ENCODE measurements around the gene TAF4B.

Gene TAF4B

GRCh38 chr18:26383454-26384270 is 157.4 kb downstream of the TAF4B start:
- DNase-seq: peak; percentile 33 to 70 (median 48)

DNA sequence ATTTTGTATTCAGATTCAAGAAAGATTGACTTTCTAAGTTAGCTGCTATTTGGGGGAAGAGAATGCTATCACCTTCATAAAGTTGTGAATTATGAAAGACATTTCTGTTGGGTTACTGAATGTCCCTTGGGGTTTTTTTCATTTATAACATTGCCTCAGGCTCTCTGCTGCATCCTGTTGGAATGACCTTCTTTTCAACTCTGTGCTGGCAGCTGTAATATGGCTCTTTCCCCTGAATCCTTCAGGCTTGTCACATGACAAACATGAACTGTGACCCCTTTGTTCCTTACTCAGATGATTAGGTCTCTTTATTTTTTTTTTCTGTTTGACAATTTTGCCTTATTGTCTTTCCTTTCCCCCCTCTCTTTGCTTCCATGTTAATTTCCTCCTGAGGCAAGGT is 159.8 kb downstream of the TAF4B start:
- no peak for DNase-seq

GRCh38 chr18:26386441-26386840 is 160.2 kb downstream of the TAF4B start:
- no peak for DNase-seq

DNA sequence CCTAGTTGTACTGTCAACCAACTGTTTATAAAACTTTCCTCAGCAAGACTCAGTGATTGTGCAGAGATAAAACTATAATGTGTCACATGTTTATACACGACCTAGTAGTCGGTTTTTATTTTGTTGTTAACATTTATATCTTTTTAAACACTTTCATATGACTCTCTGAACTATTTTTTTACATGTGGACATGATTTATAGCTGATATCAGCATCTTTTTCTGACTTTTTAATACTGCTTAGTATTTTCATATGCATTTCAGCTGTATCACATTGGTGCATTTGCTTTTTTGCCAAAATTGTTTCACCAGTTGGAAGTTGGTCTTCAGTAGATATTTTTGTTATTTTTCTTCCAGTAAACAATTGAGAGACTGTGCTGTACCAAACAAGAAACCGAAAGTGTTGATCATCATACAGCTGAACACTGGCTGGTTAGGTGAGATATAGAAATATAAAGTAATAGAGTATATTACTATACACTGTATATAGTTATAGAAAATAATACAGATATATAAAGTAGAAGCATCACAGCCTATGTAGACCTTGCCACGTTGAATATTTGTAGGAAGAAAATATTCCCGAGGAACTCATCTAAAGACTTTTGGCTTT is 167.9 kb downstream of the TAF4B start:
- no peak for DNase-seq

- DNase-seq: no peak
Observed at GRCh38 chr18:26397019-26397418, 170.8 kb downstream of the TAF4B start.

DNA sequence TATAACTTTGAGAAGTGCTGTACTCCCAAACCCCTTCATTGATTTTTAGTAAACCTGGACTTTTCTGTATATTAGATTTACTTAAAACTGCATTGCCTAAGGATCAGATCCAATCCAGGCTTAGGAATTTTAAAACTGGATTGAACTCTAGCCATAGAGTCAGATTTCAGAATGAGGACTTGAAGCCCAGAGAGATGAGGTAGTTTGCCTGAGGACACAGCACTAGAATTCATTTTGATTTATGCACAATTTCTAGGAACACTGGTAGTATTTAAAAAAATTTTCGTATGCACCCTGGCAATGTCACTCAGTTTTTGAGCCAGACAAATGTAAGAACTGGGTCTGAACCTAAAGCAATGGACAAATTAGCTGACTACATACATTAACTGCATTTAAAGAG is 177.2 kb downstream of the TAF4B start:
- no peak for DNase-seq

- DNase-seq: peak in 3 of 4 experiments; percentile 10 to 26 (median 20)
Observed at GRCh38 chr18:26405190-26405801, 179.1 kb downstream of the TAF4B start.

- DNase-seq: no peak
Observed at GRCh38 chr18:26406324-26406723, 180.1 kb downstream of the TAF4B start.

DNA sequence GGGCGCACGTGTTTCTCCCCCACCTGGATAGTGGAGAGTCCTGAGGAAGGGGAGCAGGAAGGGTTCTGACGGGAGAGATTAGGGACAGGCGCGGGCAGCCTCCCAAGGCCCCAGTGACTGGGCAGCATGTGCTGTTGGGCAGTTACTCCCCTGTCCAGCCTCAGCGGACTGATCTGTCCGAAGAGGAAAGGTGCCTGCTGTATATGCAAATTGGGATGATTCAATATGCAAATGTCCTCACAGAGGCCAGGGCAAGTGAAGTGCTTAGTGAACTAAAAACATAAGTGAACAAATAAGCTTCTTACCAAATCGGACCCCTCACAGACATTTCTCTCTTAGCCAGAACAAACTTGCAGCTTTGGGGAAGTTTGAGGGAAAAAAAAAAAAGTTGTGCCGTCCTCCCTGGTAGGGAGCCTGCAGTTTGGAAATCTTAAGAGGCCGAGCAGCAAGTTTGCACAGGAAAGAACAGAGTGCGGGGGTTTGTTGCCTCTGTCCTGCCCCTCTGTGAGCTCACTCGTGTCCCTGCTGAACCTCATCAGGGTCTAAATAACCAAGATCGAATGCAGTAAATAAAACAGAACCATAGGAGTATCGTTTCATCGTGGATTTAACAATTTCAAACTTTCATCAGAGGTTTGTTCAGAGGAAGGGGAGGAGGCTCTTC is 180.7 kb downstream of the TAF4B start:
- DNase-seq: no peak

DNA sequence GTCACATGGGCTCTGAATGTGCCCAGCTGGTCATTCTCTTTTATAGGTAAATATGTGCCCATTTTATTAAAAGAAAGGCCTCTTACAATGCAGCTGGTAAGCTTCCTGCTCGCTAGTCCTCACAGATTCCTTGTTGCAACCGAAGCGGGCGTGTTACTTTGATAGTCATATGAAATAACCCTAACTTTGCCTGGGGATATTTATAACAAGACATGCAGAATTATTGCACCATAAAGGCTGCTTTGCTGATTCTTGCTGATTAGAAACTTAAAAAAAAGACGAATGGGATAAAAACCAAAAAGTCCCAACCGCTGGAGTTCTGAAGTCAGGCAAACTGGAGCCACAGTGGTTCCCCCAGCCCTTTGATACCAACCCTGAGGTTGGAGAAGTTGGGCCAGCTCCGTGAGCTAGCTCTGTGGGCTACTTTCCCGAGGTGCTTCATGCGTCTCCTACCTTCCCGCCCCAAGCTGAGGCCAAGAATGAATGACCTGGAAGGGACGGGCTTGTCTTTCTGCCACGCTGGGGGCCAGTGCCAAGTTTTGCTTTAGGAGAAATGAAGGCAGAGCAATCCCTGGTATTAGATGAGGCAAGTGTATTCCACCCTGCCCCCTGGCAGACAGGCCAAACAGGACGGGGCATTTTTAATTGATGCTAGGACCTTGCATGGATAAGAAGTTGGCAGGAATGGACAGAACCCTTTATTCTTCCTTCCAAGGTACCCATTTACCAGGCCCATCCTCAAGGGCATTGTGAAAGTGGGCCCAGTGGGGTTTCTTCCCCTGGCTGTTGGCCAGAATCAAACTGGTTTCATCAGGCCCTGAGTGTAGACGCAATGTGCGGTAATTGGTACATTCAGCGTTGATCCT is 181.7 kb downstream of the TAF4B start:
- no peak for DNase-seq

DNA sequence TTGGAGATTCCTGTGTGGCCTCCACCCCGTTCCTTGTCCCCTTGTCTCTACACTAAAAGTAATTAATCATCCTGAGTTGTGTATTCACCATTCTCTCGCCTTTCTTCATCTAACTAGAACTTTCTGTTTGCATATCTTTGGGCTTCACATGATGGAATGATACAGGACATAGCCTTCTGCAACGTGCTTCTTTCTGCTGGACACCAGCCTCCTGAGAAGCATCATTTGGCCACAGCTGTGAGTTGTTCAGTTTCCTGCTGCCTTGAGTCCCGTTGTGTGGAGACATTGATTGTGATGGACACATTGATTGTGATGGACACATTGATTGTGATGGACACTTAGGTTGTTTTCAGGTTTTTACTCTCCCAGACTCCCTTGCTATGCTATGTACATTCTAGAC is 182.8 kb downstream of the TAF4B start:
- no peak for DNase-seq

- no peak for DNase-seq
Observed at GRCh38 chr18:26414901-26415440, 188.7 kb downstream of the TAF4B start.

GRCh38 chr18:26415631-26416030 is 189.4 kb downstream of the TAF4B start:
- no peak for DNase-seq

DNA sequence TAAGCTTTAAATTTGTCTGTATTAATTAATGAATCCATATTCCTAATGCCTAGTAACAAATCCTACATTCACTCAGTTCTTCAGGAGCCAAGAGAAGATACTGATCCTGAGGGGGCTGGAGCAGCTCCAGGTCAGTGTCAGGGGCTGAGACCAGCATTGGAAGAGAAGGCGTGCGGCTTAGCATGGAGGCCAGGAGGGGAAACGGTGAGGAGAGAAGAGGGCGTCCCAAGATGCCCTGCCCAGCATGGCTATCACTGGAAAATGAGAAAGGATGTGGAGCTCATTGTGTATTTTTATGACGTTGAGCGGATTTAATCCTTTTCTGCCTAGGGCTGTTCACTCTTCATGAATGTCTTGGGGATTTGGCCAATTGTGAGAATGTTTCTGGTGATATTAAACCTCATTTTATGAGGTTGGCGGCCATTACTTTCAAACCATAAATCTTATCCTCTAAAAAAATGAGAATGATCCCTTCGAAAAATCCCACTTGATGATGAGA is 190.5 kb downstream of the TAF4B start:
- no peak for DNase-seq

DNA sequence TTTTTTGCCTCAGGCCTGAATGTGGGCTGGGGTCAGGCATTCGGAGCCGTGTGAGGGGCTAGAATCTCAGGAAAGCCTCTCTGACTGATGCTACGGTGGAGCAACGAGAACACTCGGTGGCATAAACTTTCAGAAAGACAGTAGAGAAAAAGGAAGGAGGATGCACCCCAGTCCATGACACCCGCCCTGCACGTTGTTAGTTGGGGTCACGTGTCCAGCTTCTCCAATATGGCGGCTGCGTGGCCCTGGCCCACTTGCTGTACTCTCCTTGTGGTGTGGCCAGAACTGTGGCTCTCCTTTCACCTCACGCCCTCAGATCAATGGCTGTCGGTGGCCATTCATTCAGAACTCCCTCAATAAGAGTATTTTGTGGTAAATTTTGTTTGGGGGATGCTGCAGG is 190.9 kb downstream of the TAF4B start:
- DNase-seq: no peak

GRCh38 chr18:26418225-26418624 is 192.0 kb downstream of the TAF4B start:
- DNase-seq: no peak

GRCh38 chr18:26419746-26420145 is 193.5 kb downstream of the TAF4B start:
- DNase-seq: no peak

DNA sequence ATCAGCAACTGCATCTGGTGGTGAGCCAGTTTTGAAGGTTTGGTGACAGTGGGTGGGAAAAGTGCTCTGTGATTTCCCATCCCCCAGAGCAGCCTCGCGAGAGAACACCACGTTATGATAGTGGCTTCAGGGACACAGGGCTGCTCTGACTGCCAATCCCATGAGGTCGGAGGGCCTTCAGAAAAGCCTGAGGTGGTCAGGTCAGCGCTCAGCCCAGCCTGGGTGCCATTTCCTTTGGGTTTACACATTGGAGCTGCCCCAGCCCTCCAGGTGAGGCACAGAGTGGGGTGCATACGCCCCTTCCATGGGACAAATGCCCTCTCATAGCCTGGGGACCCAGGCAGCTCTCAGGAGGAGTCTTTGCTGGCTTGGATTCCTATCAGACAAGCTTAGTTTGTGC is 195.3 kb downstream of the TAF4B start:
- no peak for DNase-seq

DNA sequence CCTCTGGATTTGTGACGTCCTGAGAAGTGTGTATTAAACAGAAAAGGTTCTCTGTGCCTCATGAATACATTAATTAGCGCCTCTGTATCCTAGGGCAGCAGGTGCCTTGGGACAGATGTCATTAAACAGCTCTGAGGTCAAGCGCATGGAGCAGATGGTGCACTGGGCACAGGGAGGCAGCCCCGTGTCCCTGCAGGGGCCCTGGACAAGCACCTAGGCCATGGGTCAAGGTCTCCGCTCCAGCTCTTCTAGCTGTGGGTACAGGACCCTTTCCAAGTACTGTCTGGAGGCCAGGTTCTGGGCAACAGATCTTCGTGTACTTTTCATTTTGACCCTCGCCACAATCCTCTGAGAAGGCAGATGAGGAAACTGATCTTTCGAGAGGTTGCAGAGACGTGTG is 195.7 kb downstream of the TAF4B start:
- no peak for DNase-seq

- DNase-seq: no peak
Observed at GRCh38 chr18:26422472-26423162, 196.4 kb downstream of the TAF4B start.

DNA sequence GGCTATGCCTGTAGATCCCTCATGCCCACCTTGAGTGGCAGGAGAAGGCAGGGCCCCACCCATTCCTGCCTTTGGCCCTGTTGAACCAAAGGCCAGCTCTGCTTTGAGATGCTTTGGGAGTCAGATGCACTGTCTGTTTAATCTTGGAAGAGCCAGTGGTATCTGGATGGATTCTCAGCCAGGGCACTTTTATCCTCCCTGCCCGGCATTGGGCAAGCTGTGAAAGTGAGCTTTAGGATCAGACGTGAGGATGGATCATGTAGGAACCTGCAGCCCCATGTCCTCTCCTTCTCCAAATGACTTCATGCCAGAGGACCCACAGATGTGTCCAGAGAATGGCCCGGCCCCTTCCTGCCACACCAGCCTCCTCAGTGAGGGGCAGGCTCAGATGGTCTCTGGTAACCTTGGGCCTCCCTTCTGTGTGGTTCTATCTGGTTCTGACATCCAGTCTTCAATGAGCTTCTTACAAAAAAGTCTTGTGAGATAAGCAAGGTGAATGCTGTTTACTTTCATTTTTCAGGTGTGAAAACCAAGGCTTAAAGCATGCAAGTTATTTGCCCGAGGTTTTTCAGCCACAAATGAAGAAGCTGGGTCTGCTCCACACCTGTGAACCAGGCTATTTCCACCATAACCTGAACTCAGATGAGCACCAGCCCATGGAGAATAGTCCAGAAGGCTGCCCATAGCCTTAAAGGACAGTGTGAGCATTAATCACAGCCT is 198.3 kb downstream of the TAF4B start:
- no peak for DNase-seq

Data from suppressor macrophage (primary cell).